Measurements from ENCODE around the gene STK32B.

The STK32B gene

DNA sequence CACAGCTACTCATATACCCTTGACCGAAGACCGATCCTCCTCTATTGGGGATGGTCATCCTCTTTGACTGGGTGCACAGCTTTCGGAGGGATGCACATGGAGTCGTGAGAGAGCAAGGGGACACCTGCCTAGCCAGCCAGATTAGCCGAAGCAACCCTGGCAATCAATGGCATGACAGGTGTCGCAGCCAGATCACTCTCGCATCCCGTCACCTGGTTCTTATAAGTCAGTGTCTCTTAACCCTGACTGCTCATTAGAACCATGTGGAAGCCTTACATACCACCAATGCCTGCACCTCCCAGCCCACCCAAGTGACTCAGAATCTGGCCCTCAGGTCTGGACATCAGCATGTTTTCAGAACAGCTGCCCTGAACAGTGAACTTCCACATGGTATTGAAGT is 407.4 kb downstream of the STK32B start:
- Histone ChIP-seq H3K4me3 (ENCODE audit: low read depth, low read length) (no peak overlapping the region), H3K36me3 (no peaks in the 10 kb centered on the region; the same call in 1 of the 2 replicates), H3K9me3 (no peaks in the 10 kb centered on the region), H3K27me3 (no peaks in the 10 kb centered on the region), H3K4me1 (no peaks in the 10 kb centered on the region)
- no peak for DNase-seq
- TF ChIP-seq, protein P1, sequence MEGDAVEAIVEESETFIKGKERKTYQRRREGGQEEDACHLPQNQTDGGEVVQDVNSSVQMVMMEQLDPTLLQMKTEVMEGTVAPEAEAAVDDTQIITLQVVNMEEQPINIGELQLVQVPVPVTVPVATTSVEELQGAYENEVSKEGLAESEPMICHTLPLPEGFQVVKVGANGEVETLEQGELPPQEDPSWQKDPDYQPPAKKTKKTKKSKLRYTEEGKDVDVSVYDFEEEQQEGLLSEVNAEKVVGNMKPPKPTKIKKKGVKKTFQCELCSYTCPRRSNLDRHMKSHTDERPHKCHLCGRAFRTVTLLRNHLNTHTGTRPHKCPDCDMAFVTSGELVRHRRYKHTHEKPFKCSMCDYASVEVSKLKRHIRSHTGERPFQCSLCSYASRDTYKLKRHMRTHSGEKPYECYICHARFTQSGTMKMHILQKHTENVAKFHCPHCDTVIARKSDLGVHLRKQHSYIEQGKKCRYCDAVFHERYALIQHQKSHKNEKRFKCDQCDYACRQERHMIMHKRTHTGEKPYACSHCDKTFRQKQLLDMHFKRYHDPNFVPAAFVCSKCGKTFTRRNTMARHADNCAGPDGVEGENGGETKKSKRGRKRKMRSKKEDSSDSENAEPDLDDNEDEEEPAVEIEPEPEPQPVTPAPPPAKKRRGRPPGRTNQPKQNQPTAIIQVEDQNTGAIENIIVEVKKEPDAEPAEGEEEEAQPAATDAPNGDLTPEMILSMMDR (IDR thresholded peaks at IDR 0.05; ENCODE audit: low read depth, low read length), result no peak

DNA sequence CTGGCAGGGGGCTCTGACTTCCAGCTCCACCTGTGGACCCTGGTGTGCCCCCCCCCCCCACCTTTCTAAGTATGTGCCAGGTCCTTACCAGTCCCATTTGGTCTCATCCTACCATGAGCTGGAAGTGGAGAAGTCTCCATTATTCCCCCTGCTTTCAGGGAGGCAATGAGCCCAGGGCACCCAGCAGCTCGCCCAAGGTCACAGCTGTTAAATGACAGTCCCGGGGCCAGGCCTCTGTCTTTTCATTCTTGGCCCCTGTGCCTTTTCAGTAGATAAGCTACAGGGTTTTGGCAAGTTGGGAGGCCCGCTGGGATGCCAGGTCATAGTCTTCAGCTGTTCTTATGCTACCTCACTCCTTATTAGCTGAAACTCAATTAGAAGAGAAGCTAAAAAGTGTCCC is 408.0 kb downstream of the STK32B start:
- no peak for DNase-seq
- TF ChIP-seq, protein P1 (IDR thresholded peaks at IDR 0.05; ENCODE audit: low read depth, low read length), result no peak
- no peaks in the 10 kb centered on the region for H3K27me3 ChIP-seq
- H3K4me3 ChIP-seq (ENCODE audit: low read depth, low read length), result no peak overlapping the region
- no peaks in the 10 kb centered on the region for H3K9me3 ChIP-seq
- H3K36me3 ChIP-seq, result no peaks in the 10 kb centered on the region; the same call in 1 of the 2 replicates
- H3K4me1 ChIP-seq, result no peaks in the 10 kb centered on the region

DNA sequence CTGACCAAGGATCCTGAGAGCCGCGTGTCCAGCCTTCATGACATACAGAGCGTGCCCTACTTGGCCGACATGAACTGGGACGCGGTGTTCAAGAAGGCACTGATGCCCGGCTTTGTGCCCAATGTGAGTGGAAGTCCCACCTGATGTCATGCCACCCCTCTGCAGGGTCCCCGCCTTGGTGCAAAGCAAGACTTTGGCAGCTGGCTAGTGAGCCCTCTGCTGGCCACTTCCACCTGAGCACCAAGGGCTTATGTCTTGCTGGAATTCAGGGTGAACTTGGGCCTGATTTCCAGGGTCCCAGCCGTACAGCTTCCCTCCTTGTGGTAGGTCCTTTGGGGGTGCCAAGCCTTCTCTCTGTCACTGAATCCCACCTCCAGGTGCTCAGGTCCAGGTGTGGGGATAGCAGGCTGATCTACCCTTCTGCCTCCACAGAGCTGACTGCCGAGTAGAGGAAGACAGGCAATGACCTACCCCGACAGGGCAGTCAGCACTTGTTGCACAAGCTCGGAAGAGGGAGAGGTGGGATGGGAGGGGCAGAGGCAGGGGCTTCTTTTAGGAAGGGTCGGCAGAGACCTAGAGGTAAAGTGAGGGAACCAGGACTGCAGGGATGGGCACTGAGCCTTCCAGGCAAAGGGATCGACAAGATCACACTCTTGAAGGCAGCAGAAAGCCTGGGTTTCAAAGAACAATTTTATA is 409.0 kb downstream of the STK32B start:
- DNase-seq, result peak; percentile 48
- no peaks in the 10 kb centered on the region for H3K27me3 ChIP-seq
- TF ChIP-seq, protein P1 (IDR thresholded peaks at IDR 0.05; ENCODE audit: low read depth, low read length), result peak; percentile 62
- H3K36me3 ChIP-seq, result no peaks in the 10 kb centered on the region; the same call in 1 of the 2 replicates
- H3K9me3 ChIP-seq, result no peaks in the 10 kb centered on the region
- H3K4me1 ChIP-seq, result no peaks in the 10 kb centered on the region
- no peak overlapping the region for H3K4me3 ChIP-seq (ENCODE audit: low read depth, low read length)

DNA sequence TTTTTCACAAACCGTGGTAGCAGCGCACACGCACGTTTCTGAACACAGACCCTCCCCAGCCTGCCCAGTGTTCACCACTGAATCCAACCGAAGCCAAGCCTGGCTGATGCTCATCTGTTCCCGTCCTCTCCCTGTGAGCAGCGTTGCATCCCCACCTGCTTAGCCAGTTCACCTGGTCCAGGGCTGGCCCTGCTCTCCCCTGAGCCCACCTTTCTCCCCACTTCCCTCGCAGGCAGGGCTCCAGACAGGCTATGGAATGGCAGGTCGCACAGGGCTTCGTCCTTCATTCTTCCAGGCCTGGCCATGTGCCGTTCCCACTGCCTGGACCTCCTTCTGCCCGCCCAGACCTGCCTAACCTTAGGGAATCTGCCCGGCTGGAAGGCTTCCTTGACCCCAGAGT is 410.2 kb downstream of the STK32B start:
- Histone ChIP-seq H3K4me1 (no peaks in the 10 kb centered on the region), H3K4me3 (ENCODE audit: low read depth, low read length) (no peak overlapping the region), H3K27me3 (no peaks in the 10 kb centered on the region), H3K36me3 (no peaks in the 10 kb centered on the region), H3K9me3 (no peaks in the 10 kb centered on the region)
- no peak for DNase-seq
- TF ChIP-seq, protein P1 (IDR thresholded peaks at IDR 0.05; ENCODE audit: low read depth, low read length), result no peak

DNA sequence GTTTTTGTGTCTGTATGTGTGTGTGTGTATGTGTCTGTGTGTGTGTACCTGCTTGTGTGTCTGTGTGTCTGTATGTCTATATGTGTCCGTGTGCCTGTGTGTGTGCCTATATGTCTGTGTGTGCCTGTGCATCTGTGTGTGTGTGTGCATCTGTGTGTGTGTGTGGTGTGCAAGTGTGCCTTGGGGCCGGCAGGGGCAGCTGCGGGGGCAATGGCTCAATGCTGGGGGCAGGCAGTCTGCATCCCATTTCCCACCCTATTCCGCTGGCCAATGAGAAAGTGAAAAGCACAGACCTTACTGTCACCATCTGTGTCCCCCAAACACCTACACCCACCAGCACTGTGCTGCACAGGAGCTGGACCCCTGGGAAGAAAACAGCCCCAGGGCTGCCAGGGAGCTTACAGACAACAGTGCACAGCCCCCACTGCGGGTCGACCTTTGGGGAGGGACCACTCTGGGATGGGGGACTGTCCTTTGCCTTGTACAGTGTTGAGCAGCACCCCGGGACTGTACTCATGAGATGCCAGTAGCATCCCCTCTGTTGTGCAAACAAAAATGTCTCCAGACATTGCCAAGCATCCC is 411.1 kb downstream of the STK32B start:
- Histone ChIP-seq H3K9me3 (no peaks in the 10 kb centered on the region), H3K36me3 (no peaks in the 10 kb centered on the region), H3K27me3 (no peaks in the 10 kb centered on the region), H3K4me1 (no peaks in the 10 kb centered on the region), H3K4me3 (ENCODE audit: low read depth, low read length) (no peak overlapping the region)
- TF ChIP-seq, protein P1 (IDR thresholded peaks at IDR 0.05; ENCODE audit: low read depth, low read length), result no peak
- no peak for DNase-seq

DNA sequence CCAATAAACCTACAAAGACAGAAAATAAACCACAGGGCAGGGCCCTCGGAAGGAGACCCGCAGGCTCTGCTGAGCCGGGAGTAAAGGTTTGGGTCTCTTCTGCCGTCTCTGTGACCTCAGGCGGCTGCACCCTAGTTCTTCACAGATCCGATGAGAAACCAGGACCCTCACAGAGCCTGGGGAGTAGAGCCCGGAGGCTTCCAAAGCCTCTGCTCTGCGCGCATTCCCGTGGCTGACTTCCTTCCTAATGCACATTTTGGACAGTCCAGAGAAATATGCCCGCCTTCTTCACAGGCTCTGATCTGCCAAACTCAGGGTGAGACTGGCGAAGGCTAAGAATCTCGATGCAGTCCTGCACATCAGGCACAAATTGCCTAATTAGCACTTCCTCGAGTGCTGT is 411.6 kb downstream of the STK32B start:
- Histone ChIP-seq H3K9me3 (no peaks in the 10 kb centered on the region), H3K36me3 (no peaks in the 10 kb centered on the region), H3K27me3 (no peaks in the 10 kb centered on the region), H3K4me3 (ENCODE audit: low read depth, low read length) (no peak overlapping the region), H3K4me1 (no peaks in the 10 kb centered on the region)
- TF ChIP-seq, protein P1 (IDR thresholded peaks at IDR 0.05; ENCODE audit: low read depth, low read length), result no peak
- no peak for DNase-seq

All from BE2C (cell line).